Neutrophil (primary cell): Measurements from ENCODE around the gene SRD5A3.
"Not testable (repeated sequence)": the region's sequence is repeated elsewhere in the genome, so short reads cannot be mapped to it uniquely, and the experiment has no call there.

Experiments used
- H3K27ac ChIP-seq: fragments of 200-600 bp; sonication (generic); 2 replicates; pipeline ENCODE4 v1.5.1; 2016; ENCODE audit warnings: mild to moderate bottlenecking, moderate library complexity
- H3K27me3 ChIP-seq: fragments of 200-600 bp; sonication (generic); 2 replicates; pipeline ENCODE4 v1.6.0; 2016; ENCODE audit warnings: mild to moderate bottlenecking
- H3K36me3 ChIP-seq: fragments of 200-600 bp; sonication (generic); 2 replicates; pipeline ENCODE4 v1.5.1; 2017
- H3K4me1 ChIP-seq, 2 experiments: fragments of 200-600 bp in 1 of 2; sonication (generic) in 1 of 2; 1 replicate in 1 of 2; 2 replicates in 1 of 2; pipeline versions ENCODE4 v1.5.1 to v1.6.1; 2013 to 2016; ENCODE audit warnings: low read depth in 1 of 2, low read length in 1 of 2, mild to moderate bottlenecking in 1 of 2, moderate library complexity in 1 of 2; ENCODE audit not compliant: control insufficient read depth in 1 of 2, insufficient read depth in 1 of 2
- H3K4me3 ChIP-seq, 2 experiments: fragments of 200-600 bp in 1 of 2; sonication (generic) in 1 of 2; 1 replicate in 1 of 2; 2 replicates in 1 of 2; pipeline ENCODE4 v1.5.1; 2013 to 2016; ENCODE audit warnings: low read depth in 1 of 2, low read length in 1 of 2, mild to moderate bottlenecking in 1 of 2, moderate library complexity in 1 of 2
- H3K9me3 ChIP-seq: fragments of 200-600 bp; sonication (generic); 2 replicates; pipeline ENCODE4 v1.5.1; 2016
- TF ChIP-seq, protein P1 (sequence below): fragments of 200-600 bp; sonication (generic); IDR thresholded peaks from 2 replicates; pipeline ENCODE4 v1.5.1; 2016; ENCODE audit warnings: antibody characterized with exemption

Gene SRD5A3

DNA sequence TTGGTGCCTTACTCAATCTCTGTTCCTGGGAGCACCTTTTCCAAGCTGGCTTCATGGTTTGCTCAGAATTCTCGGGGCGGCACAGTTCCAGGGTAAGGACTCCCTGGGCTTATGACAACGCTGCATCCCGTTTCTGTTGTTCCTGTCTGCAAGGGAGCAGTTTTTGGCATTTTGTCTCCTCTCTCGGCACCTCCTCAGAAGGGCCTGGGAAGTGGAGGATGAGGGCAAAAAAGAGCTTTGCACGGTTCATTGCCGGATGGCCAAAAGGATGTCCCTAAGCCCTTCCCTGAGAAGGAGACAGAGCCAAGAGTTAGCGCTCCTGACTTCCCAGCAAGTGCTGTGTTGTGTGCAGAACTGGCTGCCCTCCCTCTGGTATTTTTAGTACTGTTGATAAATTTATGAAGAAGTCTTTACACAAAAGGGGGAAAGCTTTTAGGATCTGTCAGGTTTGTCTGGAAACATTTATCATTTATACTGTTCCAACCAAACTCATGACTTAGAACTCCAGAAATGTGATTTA, 13.4 kb downstream of the SRD5A3 start:
- H3K4me3 ChIP-seq = no peak overlapping the region
- peaks cover 12 to 14% of the 10 kb centered on the region in 2 experiments for H3K4me1 ChIP-seq
- H3K9me3 ChIP-seq = no peaks in the 10 kb centered on the region
- H3K36me3 ChIP-seq = no peaks in the 10 kb centered on the region
- TF ChIP-seq, protein P1, sequence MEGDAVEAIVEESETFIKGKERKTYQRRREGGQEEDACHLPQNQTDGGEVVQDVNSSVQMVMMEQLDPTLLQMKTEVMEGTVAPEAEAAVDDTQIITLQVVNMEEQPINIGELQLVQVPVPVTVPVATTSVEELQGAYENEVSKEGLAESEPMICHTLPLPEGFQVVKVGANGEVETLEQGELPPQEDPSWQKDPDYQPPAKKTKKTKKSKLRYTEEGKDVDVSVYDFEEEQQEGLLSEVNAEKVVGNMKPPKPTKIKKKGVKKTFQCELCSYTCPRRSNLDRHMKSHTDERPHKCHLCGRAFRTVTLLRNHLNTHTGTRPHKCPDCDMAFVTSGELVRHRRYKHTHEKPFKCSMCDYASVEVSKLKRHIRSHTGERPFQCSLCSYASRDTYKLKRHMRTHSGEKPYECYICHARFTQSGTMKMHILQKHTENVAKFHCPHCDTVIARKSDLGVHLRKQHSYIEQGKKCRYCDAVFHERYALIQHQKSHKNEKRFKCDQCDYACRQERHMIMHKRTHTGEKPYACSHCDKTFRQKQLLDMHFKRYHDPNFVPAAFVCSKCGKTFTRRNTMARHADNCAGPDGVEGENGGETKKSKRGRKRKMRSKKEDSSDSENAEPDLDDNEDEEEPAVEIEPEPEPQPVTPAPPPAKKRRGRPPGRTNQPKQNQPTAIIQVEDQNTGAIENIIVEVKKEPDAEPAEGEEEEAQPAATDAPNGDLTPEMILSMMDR = no peak
- H3K27me3 ChIP-seq = peaks cover 16% of the 10 kb centered on the region
- no peak overlapping the region for H3K27ac ChIP-seq

DNA sequence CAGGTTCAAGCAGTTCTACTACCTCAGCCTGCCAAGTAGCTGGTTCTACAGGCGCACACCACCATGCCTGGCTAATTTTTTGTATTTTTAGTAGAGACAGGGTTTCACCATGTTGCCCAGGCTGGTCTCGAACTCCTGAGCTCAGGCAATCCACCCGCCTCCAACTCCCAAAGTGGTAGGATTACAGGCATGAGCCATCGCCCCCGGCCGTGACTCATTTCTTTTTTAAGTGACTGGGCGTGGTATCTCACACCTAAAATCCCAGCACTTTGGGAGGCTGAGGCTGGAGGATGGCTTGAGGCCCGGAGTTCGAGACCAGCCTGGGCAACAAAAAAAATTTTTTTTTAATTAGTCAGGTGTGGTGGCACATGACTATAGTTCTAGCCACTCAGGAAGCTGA, 16.9 kb downstream of the SRD5A3 start:
- not testable (repeated sequence) for H3K36me3 ChIP-seq, H3K27me3 ChIP-seq, H3K9me3 ChIP-seq, H3K27ac ChIP-seq, H3K4me3 ChIP-seq
- H3K4me1 ChIP-seq = peaks cover 12 to 14% of the 10 kb centered on the region in 2 experiments

DNA sequence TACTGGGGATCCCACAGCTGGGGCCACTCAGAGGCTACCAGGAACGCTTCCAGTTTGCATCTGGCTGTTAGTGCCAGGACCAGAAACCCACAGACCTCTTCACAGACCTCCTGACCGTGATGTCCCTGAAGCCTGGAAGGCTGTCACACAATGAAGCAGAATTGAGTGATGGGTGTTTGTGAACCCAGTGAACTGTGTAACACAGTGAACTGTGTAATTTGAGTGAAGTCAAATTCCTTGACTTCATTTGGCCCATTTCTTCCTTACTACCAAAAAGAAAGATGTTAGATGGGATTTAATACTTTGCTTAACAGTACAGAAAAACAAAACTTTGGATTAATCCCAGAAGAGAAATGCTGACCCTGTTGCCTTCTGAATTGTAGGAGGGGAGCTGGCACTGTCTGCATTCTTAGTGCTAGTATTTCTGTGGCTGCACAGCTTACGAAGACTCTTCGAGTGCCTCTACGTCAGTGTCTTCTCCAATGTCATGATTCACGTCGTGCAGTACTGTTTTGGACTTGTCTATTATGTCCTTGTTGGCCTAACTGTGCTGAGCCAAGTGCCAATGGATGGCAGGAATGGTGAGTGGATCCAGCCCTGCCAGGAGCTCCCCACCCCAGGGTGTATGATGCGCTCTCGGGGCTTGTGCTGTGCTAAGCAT, 17.8 kb downstream of the SRD5A3 start:
- no peak overlapping the region for H3K4me3 ChIP-seq
- peaks cover 3% of the 10 kb centered on the region for H3K27me3 ChIP-seq
- H3K9me3 ChIP-seq = no peaks in the 10 kb centered on the region
- TF ChIP-seq, protein P1 = no peak
- H3K36me3 ChIP-seq = no peaks in the 10 kb centered on the region
- peaks cover 4 to 6% of the 10 kb centered on the region in 2 experiments for H3K4me1 ChIP-seq
- H3K27ac ChIP-seq = no peak overlapping the region

DNA sequence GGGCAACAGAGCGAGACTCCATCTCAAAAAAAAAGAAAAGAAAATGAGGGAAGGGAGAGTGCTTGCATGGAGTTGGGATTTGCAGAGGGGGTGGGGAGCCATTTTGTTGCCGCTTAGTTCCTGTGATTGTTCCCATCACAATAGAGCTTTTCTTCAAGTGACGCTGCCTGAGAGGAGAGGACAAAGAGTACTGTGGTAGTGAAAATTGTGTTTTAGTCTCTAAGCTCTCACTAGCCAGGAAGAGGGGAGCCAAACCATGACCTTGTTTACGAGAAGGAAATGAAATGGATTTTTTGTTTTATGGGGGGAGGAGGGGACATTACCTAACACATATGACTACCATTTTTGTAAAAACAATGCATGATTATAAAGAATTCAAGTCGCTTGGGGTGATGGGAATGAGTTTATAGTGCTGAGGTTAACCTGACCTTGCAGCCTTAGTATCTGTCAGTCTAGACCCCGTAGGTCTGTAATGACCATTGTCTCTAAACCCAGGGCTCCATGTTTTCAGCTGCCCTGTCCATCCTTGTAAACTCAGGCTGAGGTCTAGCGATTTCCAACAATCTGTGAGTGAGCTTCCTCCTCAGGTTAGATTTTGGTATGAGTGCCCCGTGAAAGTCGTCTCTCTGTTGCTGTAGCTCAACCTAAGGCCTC, 18.8 kb downstream of the SRD5A3 start:
- TF ChIP-seq, protein P1 = no peak
- H3K4me3 ChIP-seq = no peak overlapping the region
- H3K27ac ChIP-seq = no peak overlapping the region
- no peaks in the 10 kb centered on the region for H3K4me1 ChIP-seq
- H3K9me3 ChIP-seq = no peaks in the 10 kb centered on the region
- H3K36me3 ChIP-seq = no peaks in the 10 kb centered on the region
- H3K27me3 ChIP-seq = peaks cover 3% of the 10 kb centered on the region

DNA sequence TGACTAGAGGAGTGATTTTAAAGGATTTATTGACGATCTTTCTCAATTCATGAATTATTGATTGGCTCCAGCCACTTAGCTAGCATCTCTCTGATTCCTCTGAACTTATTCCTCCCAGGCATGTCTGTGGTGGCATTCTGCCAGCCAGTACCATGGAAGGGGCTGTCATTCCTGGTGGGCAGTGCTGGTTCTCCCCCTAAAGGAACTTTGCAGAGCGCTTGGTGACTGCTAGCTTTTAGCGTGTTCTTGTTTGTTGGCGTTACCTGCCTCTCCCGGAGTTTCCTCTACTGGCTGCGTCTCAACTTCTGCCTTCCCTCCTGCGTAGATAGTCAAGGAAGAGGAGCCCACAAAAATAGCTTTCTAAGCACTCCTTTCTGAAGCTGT, 19.3 kb downstream of the SRD5A3 start:
- H3K4me1 ChIP-seq = no peaks in the 10 kb centered on the region
- peaks cover 3% of the 10 kb centered on the region for H3K27me3 ChIP-seq
- H3K9me3 ChIP-seq = no peaks in the 10 kb centered on the region
- no peak overlapping the region for H3K4me3 ChIP-seq
- no peaks in the 10 kb centered on the region for H3K36me3 ChIP-seq
- TF ChIP-seq, protein P1 = no peak
- H3K27ac ChIP-seq = no peak overlapping the region

DNA sequence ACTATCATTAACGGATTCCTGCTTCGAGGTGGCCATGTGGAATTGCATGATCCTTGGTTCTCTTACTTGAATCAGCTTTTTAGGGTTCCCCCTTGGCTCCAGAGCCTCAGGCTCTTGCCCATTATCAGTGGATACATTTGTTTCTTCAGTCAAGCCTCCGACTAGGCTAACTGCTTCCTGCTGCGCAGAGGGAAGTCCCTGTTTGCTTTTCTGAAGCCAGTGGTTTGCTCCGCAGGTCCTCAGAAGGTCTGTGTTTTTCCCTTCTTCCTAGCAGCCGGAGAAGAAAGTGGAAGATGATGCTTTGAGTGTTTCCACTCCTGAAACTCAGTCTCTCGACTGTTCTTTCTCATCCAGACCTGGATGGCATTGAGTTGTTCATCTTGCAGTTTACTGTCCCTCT, 20.6 kb downstream of the SRD5A3 start:
- Histone ChIP-seq H3K27ac (no peak overlapping the region), H3K36me3 (no peaks in the 10 kb centered on the region), H3K9me3 (no peaks in the 10 kb centered on the region), H3K27me3 (no peaks in the 10 kb centered on the region), H3K4me3 (no peak overlapping the region), H3K4me1 (no peaks in the 10 kb centered on the region)
- TF ChIP-seq, protein P1 = no peak
